GM12892 (cell line): ENCODE results near the gene RNF144A.

Experiments
- POLR2A ChIP-seq: IDR thresholded peaks from 2 replicates; pipeline ENCODE4 v1.6.1; 2011; ENCODE audit warnings: low read depth, low read length, control low read depth
- POLR2AphosphoS5 ChIP-seq: IDR thresholded peaks from 2 replicates; pipeline ENCODE4 v1.6.1; 2011; ENCODE audit warnings: low read depth, low read length, control low read depth
- TAF1 ChIP-seq: IDR thresholded peaks from 2 replicates; pipeline ENCODE4 v1.6.1; 2011; ENCODE audit warnings: low read depth, mild to moderate bottlenecking, control low read depth, low read length, borderline replicate concordance

DNA sequence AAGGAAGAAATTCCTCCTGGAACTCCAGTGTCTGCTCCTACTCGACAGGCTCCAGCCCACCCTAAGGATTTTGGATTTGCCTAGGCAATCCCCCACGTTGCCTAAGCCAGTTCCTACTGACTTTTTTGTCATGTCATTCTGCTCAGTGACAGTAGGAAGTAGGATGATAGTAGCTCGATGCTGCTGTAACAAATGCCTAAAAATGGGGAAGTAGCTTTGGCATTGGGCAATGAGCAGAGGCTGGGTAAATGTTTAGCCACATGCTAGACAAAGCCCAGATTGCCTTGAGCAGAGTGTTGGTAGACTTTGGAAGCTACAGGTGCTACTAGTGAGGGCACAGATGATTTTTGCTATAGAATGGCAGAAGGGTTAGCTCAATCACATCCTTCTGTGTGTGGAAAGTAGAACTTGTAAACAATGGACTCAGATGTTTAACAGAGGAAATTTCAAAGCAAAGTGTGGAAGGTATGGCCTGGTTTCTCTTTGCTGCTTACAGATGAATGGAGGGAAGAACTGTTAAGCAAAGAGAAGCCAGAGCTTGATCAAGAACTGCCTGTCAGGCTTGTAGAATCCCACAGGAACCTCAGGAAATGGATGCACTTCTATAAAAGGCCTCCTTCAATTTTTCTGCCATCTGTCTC, 154.8 kb downstream of the RNF144A start:
- TF ChIP-seq POLR2AphosphoS5: no peak
- no peak for TF ChIP-seq POLR2A
- no peak for TF ChIP-seq TAF1
